ENCODE results near the gene MYO16. TPM values are rescaled to one million over a fixed set of nuclear protein-coding genes. Genes with fewer than 3 reads are reported as not detected.

Gene MYO16
- total RNA-seq, 1 experiment from 2014 or later = not detected

- Histone ChIP-seq H3K56ac (ENCODE audit: insufficient read length, low read depth, low read length) (no peak overlapping the region), H2BK120ac (ENCODE audit: low read depth, low read length, poor library complexity, severe bottlenecking) (no peak overlapping the region), H4K91ac (ENCODE audit: insufficient read length, low read depth, low read length) (no peak overlapping the region), H3K23ac (ENCODE audit: insufficient read length, low read depth, low read length) (no peak overlapping the region), H2BK20ac (ENCODE audit: low read depth, low read length, poor library complexity, severe bottlenecking) (no peak overlapping the region), H2BK15ac (ENCODE audit: low read depth, low read length) (no peak overlapping the region), H2BK12ac (ENCODE audit: insufficient read length, low read depth, low read length) (no peak overlapping the region), H4K5ac (ENCODE audit: insufficient read length, low read depth, low read length) (no peak overlapping the region), H4K20me1 (ENCODE audit: control insufficient read depth, insufficient read depth, insufficient read length) (no peaks in the 10 kb centered on the region), H3K4ac (ENCODE audit: low read depth, low read length) (no peak overlapping the region), H2AK5ac (ENCODE audit: insufficient read length, low read length) (no peak overlapping the region), H3K27ac (ENCODE audit: insufficient read length, low read depth, low read length) (no peak overlapping the region), H3K4me1 (ENCODE audit: insufficient read depth, low read length) (no peaks in the 10 kb centered on the region), H3K27me3 (ENCODE audit: insufficient read depth, low read length) (no peaks in the 10 kb centered on the region), H3T11ph (ENCODE audit: low read length) (no peak overlapping the region), H2BK5ac (ENCODE audit: insufficient read length, low read length) (no peak overlapping the region), H3K79me1 (ENCODE audit: insufficient read depth, low read depth, low read length, poor library complexity, severe bottlenecking) (no peaks in the 10 kb centered on the region), H2AFZ (ENCODE audit: low read length) (no peak overlapping the region), H3K9me3 (ENCODE audit: control insufficient read depth, low read depth, low read length) (no peaks in the 10 kb centered on the region), H3K79me2 (ENCODE audit: insufficient read depth, low read length) (no peaks in the 10 kb centered on the region), H3K4me2 (ENCODE audit: insufficient read depth, insufficient read length, low read length) (no peak overlapping the region), H4K8ac (replicated peaks; ENCODE audit: insufficient read length, low read depth, low read length) (no peak overlapping the region), H3K18ac (ENCODE audit: insufficient read length, low read depth, low read length) (no peak overlapping the region), H3K14ac (ENCODE audit: insufficient read depth, low read length) (no peak overlapping the region), H3K23me2 (ENCODE audit: insufficient read length, low read depth, low read length, poor library complexity, severe bottlenecking) (no peaks in the 10 kb centered on the region), H3K9ac (ENCODE audit: extremely low read depth, insufficient read length, low read length) (no peak overlapping the region)
- peaks cover 0 to 2% of the 10 kb centered on the region in 2 experiments; a peak in 1 of 5 replicates for H3K9me3 Mint-ChIP-seq
- H3K36me3 Mint-ChIP-seq (ENCODE audit: insufficient read depth in 1 of 3, low read depth in 3 of 3) = 0 out of 7 replicates have a peak, but pooled peaks cover 0 to 4% (median 0%) of the 10 kb centered on the region in 3 experiments
- no CpG with 5 or more reads among the region's 5 CpGs for WGBS (ENCODE audit: extremely low coverage, insufficient read length, low lambda C conversion rate)
- H3K4me1 Mint-ChIP-seq = peaks cover 12 to 16% of the 10 kb centered on the region in 2 experiments
- H3K27ac Mint-ChIP-seq = no peak overlapping the region
- H3K27me3 Mint-ChIP-seq (ENCODE audit: low read depth) = no peaks in the 10 kb centered on the region
- no peak for TF ChIP-seq CTCF (conservative IDR thresholded peaks at IDR 0.05)
- H3K4me3 Mint-ChIP-seq = no peak overlapping the region
- no peak for DNase-seq
Measured at GRCh38 chr13:108812165-108812564, 182.8 kb downstream of the MYO16 start.
